Thyroid gland (tissue), 4 donors: ENCODE measurements around the gene CHCT1. TPM values are rescaled to one million over a fixed set of nuclear protein-coding genes. Genes with fewer than 3 reads are reported as not detected.

Source experiments
- DNase-seq, 2 donors: peaks; one replicate each; pipeline ENCODE4 v3.0.0-alpha.2; 2019
- H3K27ac ChIP-seq, 3 donors: fragments of 200-600 bp; sonication (generic); 1 replicate in 2 of 3; 2 replicates in 1 of 3; pipeline ENCODE4 v1.5.1; 2016 to 2019; ENCODE audit warnings: mild to moderate bottlenecking in 1 of 3, moderate library complexity in 1 of 3
- H3K27me3 ChIP-seq: fragments of 200-600 bp; sonication (generic); one replicate; pipeline ENCODE4 v1.5.1; 2019
- H3K36me3 ChIP-seq, 2 donors: fragments of 200-600 bp; sonication (generic); one replicate each; pipeline ENCODE4 v1.5.1; 2016 to 2019
- H3K4me1 ChIP-seq, 2 donors: fragments of 200-600 bp; sonication (generic); one replicate each; pipeline ENCODE4 v1.5.1; 2017 to 2019
- H3K4me3 ChIP-seq, 3 donors: fragments of 200-600 bp; sonication (generic); replicated peaks in 1 of 3; 1 replicate in 2 of 3; 2 replicates in 1 of 3; pipeline ENCODE4 v1.5.1; 2016; ENCODE audit warnings: mild to moderate bottlenecking in 1 of 3
- H3K9me3 ChIP-seq: fragments of 200-600 bp; sonication (generic); one replicate; pipeline ENCODE4 v1.5.1; 2017
- CTCF ChIP-seq, 6 experiments: fragments of 200-600 bp in 3 of 6; fragments of 450-650 bp in 3 of 6; sonication (generic) in 3 of 6; IDR thresholded peaks; one replicate each; pipeline ENCODE4 v1.5.1; 2016 to 2019; ENCODE audit warnings: antibody characterized with exemption in 6 of 6, mild to moderate bottlenecking in 2 of 6, inconsistent platforms in 1 of 6, moderate library complexity in 1 of 6
- POLR2A ChIP-seq, 2 donors: fragments of 450-650 bp; IDR thresholded peaks; one replicate each; pipeline ENCODE4 v1.6.1; 2017; ENCODE audit warnings: antibody characterized with exemption in 2 of 2, mild to moderate bottlenecking in 2 of 2, moderate library complexity in 1 of 2
- WGBS, 2 donors: methylation state at CpG; one replicate each; pipeline ENCODE4 v1.1.5; 2017; 5-methylcytosine and 5-hydroxymethylcytosine counted together
- intact Hi-C: fragments of 100-400 bp; cut with DNase I; formaldehyde crosslinking; loops from one replicate; pipeline ENCODE4 v1.15.1; 2023
- total RNA-seq, 4 donors: library from RNA; depleted of rRNA; stranded (reverse); fragments of >200 nt; gene quantifications; one replicate each; pipeline ENCODE4 v1.2.3, GENCODE V29; 2016

The CHCT1 gene
- total RNA-seq, 4 donors from 2014 or later = not detected

- H3K4me1 ChIP-seq = no peaks in the 10 kb centered on the region
- peaks cover 7 to 19% of the 10 kb centered on the region in 2 donors for H3K36me3 ChIP-seq
- no peak for TF ChIP-seq POLR2A (IDR thresholded peaks at IDR 0.05)
- no peak for TF ChIP-seq CTCF (IDR thresholded peaks at IDR 0.05)
- no peak for DNase-seq
- 94% methylated on average over 6 of the region's 6 CpGs for WGBS, 2 donors
- H3K9me3 ChIP-seq = no peaks in the 10 kb centered on the region
- H3K27ac ChIP-seq = no peak overlapping the region
- no peaks in the 10 kb centered on the region for H3K27me3 ChIP-seq
- intact Hi-C loops = no loop called here
- no peak overlapping the region for H3K4me3 ChIP-seq
Observed at GRCh38 chr17:60443713-60444112, 21.4 kb downstream of the CHCT1 start.

DNA sequence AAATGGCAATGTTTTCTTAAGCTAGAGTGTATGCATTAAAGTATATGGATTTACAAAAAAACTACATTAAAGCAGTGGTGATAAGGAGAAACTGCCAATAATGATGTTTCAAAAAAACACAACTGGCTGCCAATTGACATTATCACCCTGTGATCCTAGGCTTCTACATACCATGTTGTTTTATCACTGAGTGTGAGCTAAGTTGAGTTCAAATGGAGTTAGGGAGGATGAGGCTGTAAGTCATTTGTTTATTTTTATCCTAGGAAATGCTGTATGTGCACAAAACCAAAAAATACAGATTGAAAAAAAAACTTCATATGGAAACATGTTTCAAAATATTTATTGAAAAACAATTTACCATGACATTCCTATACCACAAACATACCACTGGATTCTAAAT, 22.9 kb downstream of the CHCT1 start:
- Histone ChIP-seq H3K27me3 (no peaks in the 10 kb centered on the region), H3K4me1 (no peaks in the 10 kb centered on the region), H3K27ac (no peak overlapping the region), H3K36me3 (peaks cover 9 to 25% of the 10 kb centered on the region in 2 donors), H3K9me3 (no peaks in the 10 kb centered on the region), H3K4me3 (no peak overlapping the region)
- intact Hi-C loops = no loop called here
- DNase-seq = no peak
- TF ChIP-seq CTCF (IDR thresholded peaks at IDR 0.05) (no peak), POLR2A (IDR thresholded peaks at IDR 0.05) (no peak)

DNA sequence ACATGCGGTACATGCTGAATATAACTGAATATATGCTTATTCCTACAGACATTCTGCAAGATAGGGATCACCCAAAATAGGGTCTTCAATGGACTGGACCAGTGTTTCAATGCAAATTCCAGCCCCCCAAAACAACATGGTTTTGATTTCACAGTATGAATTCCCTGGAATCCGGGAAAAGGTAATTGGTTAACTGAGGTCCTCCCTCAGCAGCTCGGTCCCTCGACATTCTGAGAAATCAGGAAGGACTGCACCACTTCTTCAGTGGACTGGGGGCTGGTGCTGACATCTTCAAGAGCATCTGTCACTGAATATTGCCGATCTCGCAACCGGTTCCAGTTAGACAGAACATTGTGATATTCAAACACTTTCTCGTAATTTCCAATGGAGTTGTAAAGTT, 25.1 kb downstream of the CHCT1 start:
- Histone ChIP-seq H3K4me1 (no peaks in the 10 kb centered on the region), H3K4me3 (no peak overlapping the region), H3K27ac (no peak overlapping the region), H3K27me3 (no peaks in the 10 kb centered on the region), H3K36me3 (peaks cover 23 to 47% of the 10 kb centered on the region in 2 donors), H3K9me3 (no peaks in the 10 kb centered on the region)
- WGBS, 2 donors = 94 to 95% methylated on average over 8 of the region's 8 CpGs
- DNase-seq = no peak
- TF ChIP-seq POLR2A (IDR thresholded peaks at IDR 0.05) (no peak), CTCF (IDR thresholded peaks at IDR 0.05) (no peak)
- intact Hi-C loops = no loop called here

GRCh38 chr17:60451071-60451470, 28.8 kb downstream of the CHCT1 start:
- H3K9me3 ChIP-seq = no peaks in the 10 kb centered on the region
- TF ChIP-seq CTCF (IDR thresholded peaks at IDR 0.05) (no peak), POLR2A (IDR thresholded peaks at IDR 0.05) (no peak)
- intact Hi-C loops = no loop called here
- H3K4me1 ChIP-seq = no peaks in the 10 kb centered on the region
- 94 to 98% methylated on average over 1 of the region's 1 CpG for WGBS, 2 donors
- no peak overlapping the region for H3K27ac ChIP-seq
- H3K36me3 ChIP-seq = peaks cover 34 to 65% of the 10 kb centered on the region in 2 donors
- DNase-seq = no peak
- H3K4me3 ChIP-seq = no peak overlapping the region
- no peaks in the 10 kb centered on the region for H3K27me3 ChIP-seq

GRCh38 chr17:60451965-60452364, 29.7 kb downstream of the CHCT1 start:
- Histone ChIP-seq H3K27me3 (no peaks in the 10 kb centered on the region), H3K4me3 (no peak overlapping the region), H3K9me3 (no peaks in the 10 kb centered on the region), H3K4me1 (no peaks in the 10 kb centered on the region), H3K36me3 (peaks cover 29 to 58% of the 10 kb centered on the region in 2 donors), H3K27ac (no peak overlapping the region)
- intact Hi-C loops = no loop called here
- DNase-seq = no peak
- TF ChIP-seq POLR2A (IDR thresholded peaks at IDR 0.05) (no peak), CTCF (IDR thresholded peaks at IDR 0.05) (no peak)
